Spleen (tissue), 11 donors: ENCODE data around the gene RPL18. TPM values are rescaled to one million over a fixed set of nuclear protein-coding genes. Genes with fewer than 3 reads are reported as not detected.

Experiments used
- DNase-seq: peaks from one replicate; pipeline ENCODE4 v3.0.0-alpha.2; 2020
- H3K27ac ChIP-seq, 8 donors: fragments of 200-600 bp; sonication (generic) in 7 of 8; 1 replicate in 4 of 8; 2 replicates in 4 of 8; pipeline versions ENCODE4 v1.5.0 to v1.8.0; 2016 to 2021; ENCODE audit warnings: inconsistent platforms in 4 of 8, mild to moderate bottlenecking in 4 of 8, moderate library complexity in 1 of 8
- H3K27me3 ChIP-seq, 7 donors: fragments of 200-600 bp; sonication (generic) in 6 of 7; replicated peaks in 1 of 7; 1 replicate in 4 of 7; 2 replicates in 3 of 7; pipeline versions ENCODE4 v1.5.0 to v1.8.0; 2016 to 2021; ENCODE audit warnings: inconsistent platforms in 3 of 7, mild to moderate bottlenecking in 1 of 7
- H3K36me3 ChIP-seq, 6 donors: fragments of 200-600 bp; sonication (generic) in 5 of 6; 1 replicate in 4 of 6; 2 replicates in 2 of 6; pipeline versions ENCODE4 v1.5.0 to v1.8.0; 2016 to 2021; ENCODE audit warnings: inconsistent platforms in 2 of 6
- H3K4me1 ChIP-seq, 6 donors: fragments of 200-600 bp; sonication (generic) in 5 of 6; 1 replicate in 3 of 6; 2 replicates in 3 of 6; pipeline versions ENCODE4 v1.5.0 to v1.8.0; 2016 to 2021; ENCODE audit warnings: inconsistent platforms in 3 of 6
- H3K4me3 ChIP-seq, 8 donors: fragments of 200-600 bp; sonication (generic) in 7 of 8; 1 replicate in 4 of 8; 2 replicates in 4 of 8; pipeline versions ENCODE4 v1.5.0 to v1.8.0; 2016 to 2021; ENCODE audit warnings: inconsistent platforms in 4 of 8, mild to moderate bottlenecking in 4 of 8, moderate library complexity in 2 of 8
- H3K9me3 ChIP-seq, 8 donors: fragments of 200-600 bp; sonication (generic) in 7 of 8; 1 replicate in 4 of 8; 2 replicates in 4 of 8; pipeline versions ENCODE4 v1.5.0 to v1.8.0; 2016 to 2021; ENCODE audit warnings: inconsistent platforms in 4 of 8
- CTCF ChIP-seq, 11 experiments: fragments of 200-600 bp in 7 of 11; fragments of 450-650 bp in 4 of 11; sonication (generic) in 4 of 11; IDR thresholded peaks in 8 of 11; conservative IDR thresholded peaks in 3 of 11; 1 replicate in 7 of 11; 2 replicates in 4 of 11; pipeline versions ENCODE4 v1.4.0 to v1.8.0; 2016 to 2021; ENCODE audit warnings: antibody characterized with exemption in 11 of 11, inconsistent platforms in 4 of 11, mild to moderate bottlenecking in 1 of 11
- POLR2A ChIP-seq, 3 donors: fragments of 450-650 bp; IDR thresholded peaks; one replicate each; pipeline ENCODE4 v1.5.1; 2017; ENCODE audit warnings: antibody characterized with exemption in 3 of 3, mild to moderate bottlenecking in 1 of 3
- POLR2AphosphoS5 ChIP-seq, 3 donors: sonication (generic); formaldehyde crosslinking; IDR thresholded peaks; one replicate each; pipeline ENCODE4 v1.5.1; 2017; ENCODE audit warnings: antibody characterized with exemption in 3 of 3
- WGBS, 5 donors: extraction: QIAGEN DNeasy Blood & Tissue Kit in 3 of 5; methylation state at CpG; one replicate each; pipeline versions ENCODE4 v1.1.5 to v1.1.7; 2013 to 2018; 5-methylcytosine and 5-hydroxymethylcytosine counted together
- intact Hi-C: fragments of 100-400 bp; cut with DNase I; formaldehyde crosslinking; loops from one replicate; pipeline ENCODE4 v1.15.0; 2023; ENCODE audit warnings: low total_unique reads
- polyA plus RNA-seq, 3 donors: library from polyadenylated mRNA; stranded (reverse); fragments of 200-250 nt; gene quantifications; one replicate each; pipeline ENCODE4 v1.2.1, GENCODE V29; 2013
- total RNA-seq, 7 donors: library from RNA; depleted of rRNA in 3 of 7; stranded (reverse); fragments of >200 nt in 3 of 7; fragmentation: NEBNext Ultra II Directional in 4 of 7; extraction: Animal tissue kit (Norgen Biotek cat#: 25700) in 4 of 7; gene quantifications; one replicate each; pipeline versions ENCODE4 v1.1.0 to v1.2.1, GENCODE V29; 2016 to 2021
- donor health status: healthy with polysubstance abuse.
- donor health status: DM: no; HTN: no; CAD: no; lungs with moderate emphysema.
- donor health status: DM: no; HTN: no; CAD: no.
- donor health status: Bipolar disorder and iron deficiency.
- donor health status: healthy.
- donor health status: DM: no; HTN: no; CAD: no.
- donor health status: DM: yes; HTN: yes; CAD: no.

RPL18 gene
- total and polyA plus RNA-seq, 10 donors: 1,136 to 5,575 (median 2,485) TPM

DNA sequence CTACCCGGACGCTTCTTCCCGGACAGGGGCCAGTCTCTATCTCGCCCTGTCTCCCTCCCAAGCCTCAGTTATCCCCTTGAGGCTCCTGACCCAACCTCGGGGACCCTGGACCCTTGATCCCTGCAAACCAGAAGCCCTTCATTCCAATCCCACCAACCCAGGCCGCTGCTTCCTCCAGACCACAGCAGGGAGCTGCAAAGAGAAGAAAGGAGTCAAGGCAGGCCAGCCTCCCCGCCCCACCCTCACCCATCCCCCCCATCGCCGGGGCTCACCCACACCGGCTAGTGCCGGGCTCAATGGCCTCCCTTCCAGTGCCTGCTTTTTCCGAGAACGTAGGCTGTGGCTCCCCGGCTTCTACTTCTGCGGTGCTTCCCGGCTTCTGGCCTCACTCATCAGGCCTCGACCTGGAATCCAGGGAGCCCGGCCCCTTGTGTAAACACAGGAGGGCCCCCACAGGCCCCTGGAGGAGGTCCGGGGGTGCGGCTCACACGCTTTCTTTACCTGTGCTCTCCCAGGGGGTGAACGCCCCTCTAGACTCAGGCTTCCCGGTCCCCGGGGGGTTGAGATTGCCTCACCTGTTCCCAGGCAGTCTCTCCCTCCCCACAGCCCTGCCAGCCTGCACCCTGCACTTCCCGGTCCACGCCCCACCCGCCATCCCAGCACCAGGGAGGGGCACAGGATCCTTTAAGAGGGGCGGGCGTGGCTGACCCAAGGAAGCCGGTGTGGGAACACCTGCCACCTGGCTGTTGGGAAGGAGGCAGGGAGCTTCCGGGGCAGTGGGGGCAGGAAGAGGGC, 4.3 kb downstream of the RPL18 start, which contains the start of gene FAM83E:
FAM83E (minus strand) TSS at position 641 of the 795 bp plus-strand sequence. CDS start 1,704 bp downstream, outside the sequence.
- Histone ChIP-seq H3K27me3 (no peaks in the 10 kb centered on the region), H3K36me3 (peaks cover 8 to 40% (median 34%) of the 10 kb centered on the region in 6 donors), H3K4me3 (no peak within 1 kb of the TSS), H3K9me3 (no peaks in the 10 kb centered on the region), H3K4me1 (peaks cover 19 to 44% (median 34%) of the 10 kb centered on the region in 6 donors), H3K27ac (peak within 1 kb of the TSS in 1 of 8 donors; percentile 96)
- 66 to 75% (median 69%) methylated on average over 27 to 31 of the region's 31 CpGs for WGBS, 5 donors
- intact Hi-C loops: no loop called here
- TF ChIP-seq POLR2AphosphoS5 (IDR thresholded peaks at IDR 0.05) (peak in 2 of 3 donors; percentile 29 to 76), POLR2A (IDR thresholded peaks at IDR 0.05) (no peak), CTCF (IDR thresholded peaks at IDR 0.05 in 8 of 11, conservative IDR thresholded peaks at IDR 0.05 in 3 of 11) (no peak)
- DNase-seq: peak; percentile 77

DNA sequence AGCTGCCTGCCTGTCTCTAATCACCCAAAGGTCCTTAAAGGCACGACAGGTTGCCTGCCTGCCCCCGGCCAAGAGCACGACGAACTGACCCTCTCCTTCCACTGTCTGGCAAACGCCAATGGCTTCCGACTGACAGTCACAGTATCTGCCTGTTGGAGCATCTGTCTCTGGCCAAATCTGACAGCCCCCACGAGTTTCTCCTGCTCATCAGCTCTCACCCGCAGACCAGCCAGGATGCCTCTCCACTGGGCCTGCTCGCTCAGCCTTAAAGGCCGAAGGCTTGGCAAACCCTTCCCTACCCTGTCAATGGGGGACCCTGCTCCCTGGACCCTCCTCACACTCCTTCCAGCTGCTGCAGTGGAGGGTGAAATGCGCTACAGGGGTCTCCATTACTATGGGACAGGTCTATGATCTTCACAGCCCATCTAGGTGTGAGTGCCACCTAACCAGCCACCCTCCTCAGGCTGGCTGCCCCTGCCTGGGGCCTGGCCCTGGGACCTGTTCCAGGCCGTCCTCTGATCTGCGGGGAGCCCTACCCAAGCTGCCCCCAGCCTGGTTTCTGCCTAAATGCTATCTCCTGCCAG, 5.0 kb downstream of the RPL18 start:
- peaks cover 19 to 46% (median 32%) of the 10 kb centered on the region in 6 donors for H3K4me1 ChIP-seq
- H3K9me3 ChIP-seq: no peaks in the 10 kb centered on the region
- TF ChIP-seq CTCF (IDR thresholded peaks at IDR 0.05 in 8 of 11, conservative IDR thresholded peaks at IDR 0.05 in 3 of 11) (no peak), POLR2AphosphoS5 (IDR thresholded peaks at IDR 0.05) (no peak), POLR2A (IDR thresholded peaks at IDR 0.05) (no peak)
- no peak overlapping the region for H3K27ac ChIP-seq
- 76 to 85% (median 80%) methylated on average over 11 to 13 of the region's 13 CpGs for WGBS, 5 donors
- intact Hi-C loops: no loop called here
- peaks cover 8 to 40% (median 34%) of the 10 kb centered on the region in 6 donors for H3K36me3 ChIP-seq
- H3K4me3 ChIP-seq: no peak overlapping the region
- H3K27me3 ChIP-seq: no peaks in the 10 kb centered on the region
- no peak for DNase-seq

DNA sequence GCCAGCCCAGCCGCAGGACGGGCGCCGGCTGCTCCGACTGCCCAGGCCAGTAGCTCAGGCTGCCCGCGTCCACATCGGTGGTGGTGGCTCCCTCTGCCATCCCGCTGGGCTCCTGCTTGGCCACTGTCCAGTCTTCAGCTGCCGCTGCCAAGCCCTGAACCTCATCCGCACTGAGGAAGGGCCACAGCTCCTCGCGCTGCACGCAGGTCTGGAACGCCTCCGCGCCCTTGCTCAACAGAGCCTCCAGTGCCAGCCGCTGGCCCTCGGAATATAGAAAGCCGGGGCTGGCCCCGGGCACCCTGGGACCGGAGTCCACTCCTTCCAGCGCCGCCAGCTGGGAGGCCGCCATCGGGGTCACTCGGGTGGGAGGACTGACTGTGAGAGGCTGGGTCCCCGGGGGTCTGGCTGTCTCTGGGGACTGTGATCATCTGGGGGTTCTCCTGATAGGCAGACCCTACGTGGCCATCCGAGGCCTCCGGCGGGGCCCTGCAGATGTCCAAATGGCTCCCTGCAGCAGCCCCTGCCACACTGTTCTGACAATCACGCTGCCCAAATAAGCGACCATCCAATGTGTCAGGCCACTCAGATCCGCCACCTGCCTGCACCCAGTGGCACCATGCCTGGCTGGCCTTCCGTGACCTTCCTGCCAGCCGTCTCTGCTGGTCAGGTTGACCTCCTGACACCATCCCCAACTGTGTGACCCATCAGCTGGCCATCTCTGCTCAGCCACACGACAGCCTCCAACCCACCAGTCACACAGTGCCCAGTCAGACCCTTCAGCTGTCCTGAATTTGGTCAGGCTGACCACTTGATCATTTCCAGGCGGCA, 5.7 kb downstream of the RPL18 start:
- Histone ChIP-seq H3K4me1 (peaks cover 17 to 48% (median 32%) of the 10 kb centered on the region in 6 donors), H3K27ac (no peak overlapping the region), H3K9me3 (no peaks in the 10 kb centered on the region), H3K4me3 (no peak overlapping the region), H3K27me3 (no peaks in the 10 kb centered on the region), H3K36me3 (peaks cover 8 to 40% (median 34%) of the 10 kb centered on the region in 6 donors)
- intact Hi-C loops: no loop called here
- peak; percentile 78 for DNase-seq
- TF ChIP-seq POLR2AphosphoS5 (IDR thresholded peaks at IDR 0.05) (peak in 2 of 3 donors; percentile 8 to 27), POLR2A (IDR thresholded peaks at IDR 0.05) (no peak)
- WGBS, 5 donors: 84 to 89% (median 85%) methylated on average over 21 to 39 of the region's 39 CpGs

GRCh38 chr19:48611872-48612271, 7.1 kb downstream of the RPL18 start:
- H3K4me1 ChIP-seq: peaks cover 3 to 34% (median 18%) of the 10 kb centered on the region in 6 donors
- WGBS, 5 donors: 82 to 94% (median 90%) methylated on average over 14 of the region's 14 CpGs
- intact Hi-C loops: no loop called here
- TF ChIP-seq POLR2AphosphoS5 (IDR thresholded peaks at IDR 0.05) (no peak), POLR2A (IDR thresholded peaks at IDR 0.05) (no peak), CTCF (IDR thresholded peaks at IDR 0.05 in 8 of 11, conservative IDR thresholded peaks at IDR 0.05 in 3 of 11) (no peak)
- peaks cover 6 to 30% (median 26%) of the 10 kb centered on the region in 6 donors for H3K36me3 ChIP-seq
- no peak overlapping the region for H3K27ac ChIP-seq
- no peaks in the 10 kb centered on the region for H3K27me3 ChIP-seq
- no peaks in the 10 kb centered on the region for H3K9me3 ChIP-seq
- no peak for DNase-seq
- H3K4me3 ChIP-seq: no peak overlapping the region
